Neuronal stem cell (in vitro differentiated cells): ENCODE measurements around the gene REXO1.

ENCODE experiments used
- DNase-seq: peaks from one replicate; pipeline ENCODE4 v3.0.0-alpha.2; 2013; ENCODE audit warnings: low spot score
- H2AFZ ChIP-seq: one replicate; pipeline ENCODE4 v1.6.1; 2013; ENCODE audit warnings: mild to moderate bottlenecking, low read length, inconsistent platforms
- H2AK5ac ChIP-seq: 2 replicates; pipeline ENCODE4 v1.6.1; 2013; ENCODE audit warnings: low read depth, mild to moderate bottlenecking, inconsistent platforms, low read length, moderate library complexity, mixed read lengths
- H2BK120ac ChIP-seq: 2 replicates; pipeline ENCODE4 v1.6.1; 2013; ENCODE audit warnings: low read depth, mild to moderate bottlenecking, inconsistent platforms, low read length, moderate library complexity, mixed read lengths
- H2BK12ac ChIP-seq: one replicate; pipeline ENCODE4 v1.6.1; 2013; ENCODE audit warnings: low read length, inconsistent platforms
- H2BK15ac ChIP-seq: 2 replicates; pipeline ENCODE4 v1.6.1; 2013; ENCODE audit warnings: mild to moderate bottlenecking, low read length, inconsistent platforms, mixed read lengths
- H2BK5ac ChIP-seq: one replicate; pipeline ENCODE4 v1.6.1; 2013; ENCODE audit warnings: inconsistent platforms, mild to moderate bottlenecking, low read length, moderate library complexity
- H3K14ac ChIP-seq: one replicate; pipeline ENCODE4 v1.6.1; 2013; ENCODE audit warnings: low read length, inconsistent platforms
- H3K18ac ChIP-seq: 2 replicates; pipeline ENCODE4 v1.6.1; 2013; ENCODE audit warnings: low read length, inconsistent platforms
- H3K23ac ChIP-seq: 2 replicates; pipeline ENCODE4 v1.6.1; 2013; ENCODE audit warnings: low read depth, mild to moderate bottlenecking, mixed read lengths, low read length, inconsistent platforms; ENCODE audit not compliant: poor library complexity
- H3K27ac ChIP-seq: replicated peaks from 3 replicates; pipeline ENCODE4 v1.5.1; 2013; ENCODE audit warnings: low read length, inconsistent platforms
- H3K27me3 ChIP-seq, 3 experiments: 2 replicates each; pipeline ENCODE4 v1.6.1; 2013; ENCODE audit warnings: low read length in 3 of 3, mild to moderate bottlenecking in 2 of 3, inconsistent platforms in 1 of 3, low read depth in 1 of 3, mixed read lengths in 1 of 3, moderate library complexity in 1 of 3; ENCODE audit not compliant: control insufficient read depth in 3 of 3, insufficient read depth in 3 of 3
- H3K36me3 ChIP-seq, 2 donors: replicated peaks in 1 of 2; 2 replicates each; pipeline ENCODE4 v1.6.1; 2013; ENCODE audit warnings: low read length in 2 of 2; ENCODE audit not compliant: control insufficient read depth in 2 of 2, insufficient read depth in 2 of 2
- H3K4ac ChIP-seq: 2 replicates; pipeline ENCODE4 v1.6.1; 2013; ENCODE audit warnings: inconsistent platforms, mild to moderate bottlenecking, low read length, moderate library complexity
- H3K4me1 ChIP-seq, 2 donors: 1 replicate in 1 of 2; 2 replicates in 1 of 2; pipeline ENCODE4 v1.6.1; 2013; ENCODE audit warnings: low read length in 2 of 2, low read depth in 1 of 2; ENCODE audit not compliant: control insufficient read depth in 2 of 2, insufficient read depth in 1 of 2
- H3K4me2 ChIP-seq: one replicate; pipeline ENCODE4 v1.6.1; 2013; ENCODE audit warnings: mild to moderate bottlenecking, low read length, inconsistent platforms; ENCODE audit not compliant: insufficient read depth, poor library complexity, severe bottlenecking
- H3K4me3 ChIP-seq, 2 donors: 2 replicates each; pipeline ENCODE4 v1.5.1; 2013; ENCODE audit warnings: low read length in 2 of 2, mild to moderate bottlenecking in 2 of 2, inconsistent platforms in 1 of 2, moderate library complexity in 1 of 2
- H3K79me1 ChIP-seq: one replicate; pipeline ENCODE4 v1.6.1; 2013; ENCODE audit warnings: low read depth, mild to moderate bottlenecking, inconsistent platforms, low read length, moderate library complexity
- H3K9ac ChIP-seq: one replicate; pipeline ENCODE4 v1.6.1; 2013; ENCODE audit warnings: mild to moderate bottlenecking, low read depth, low read length, inconsistent platforms; ENCODE audit not compliant: poor library complexity
- H3K9me3 ChIP-seq, 2 donors: replicated peaks in 1 of 2; 2 replicates each; pipeline versions ENCODE3 to v1.6.1; 2013; ENCODE audit warnings: low read length in 2 of 2, mild to moderate bottlenecking in 2 of 2, inconsistent platforms in 1 of 2, low read depth in 1 of 2, mixed read lengths in 1 of 2, moderate library complexity in 1 of 2; ENCODE audit not compliant: control insufficient read depth in 2 of 2, insufficient read depth in 1 of 2
- H4K8ac ChIP-seq: one replicate; pipeline ENCODE4 v1.6.1; 2013; ENCODE audit warnings: low read depth, mild to moderate bottlenecking, inconsistent platforms, low read length, moderate library complexity
- H4K91ac ChIP-seq: one replicate; pipeline ENCODE4 v1.6.1; 2013; ENCODE audit warnings: low read length, low read depth, mild to moderate bottlenecking, inconsistent platforms; ENCODE audit not compliant: poor library complexity
- whole genome bisulfite sequencing, 2 donors: extraction: QIAGEN DNeasy Blood & Tissue Kit; methylation state at CpG; one replicate each; pipeline ENCODE4 v1.1.7; 2013; ENCODE audit warnings: missing lambda C conversion rate in 2 of 2, mixed read lengths in 1 of 2; ENCODE audit not compliant: insufficient read length in 2 of 2, insufficient replicate concordance in 1 of 2; ENCODE audit errors: extremely low coverage in 2 of 2; 5-methylcytosine and 5-hydroxymethylcytosine counted together

The REXO1 gene

DNA sequence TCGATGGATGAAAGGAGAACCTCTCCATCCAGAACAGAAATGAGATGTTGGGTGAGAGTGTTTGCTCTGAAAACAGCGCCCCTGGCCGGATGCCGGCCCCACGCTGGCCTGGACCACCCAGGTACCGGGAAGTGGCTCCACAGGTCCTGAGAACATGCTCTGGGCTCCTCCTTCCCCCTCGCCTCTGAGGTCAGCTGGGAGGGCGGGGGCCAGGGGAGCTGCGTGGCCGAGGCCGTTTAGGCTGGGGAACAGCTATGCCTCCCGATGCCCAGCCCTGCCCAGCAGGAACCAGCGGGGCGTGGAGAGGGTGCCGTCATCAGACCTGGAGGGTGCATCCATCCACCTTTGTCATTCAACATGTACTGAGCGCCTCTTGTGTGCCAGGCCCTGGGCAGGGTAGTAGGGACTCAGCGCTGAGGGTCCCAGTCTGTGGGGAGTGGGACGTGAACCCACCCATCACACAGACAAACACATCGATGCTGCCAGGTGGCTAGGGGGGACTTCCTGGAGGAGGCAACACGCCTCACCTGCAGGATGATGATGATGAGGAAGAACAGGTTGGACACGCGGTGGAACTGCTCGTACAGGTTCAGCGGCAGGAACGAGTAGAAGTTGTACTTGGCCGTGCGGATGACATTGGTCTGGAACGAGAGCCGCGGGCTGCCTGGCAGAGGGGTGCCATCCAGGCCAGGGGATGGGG, 40.4 kb downstream of the REXO1 start:
- H2BK15ac ChIP-seq = peak overlapping the region; percentile 56
- H3K23ac ChIP-seq = peak overlapping the region; percentile 2
- H3K9ac ChIP-seq = no peak overlapping the region
- H3K79me1 ChIP-seq = peaks cover 1% of the 10 kb centered on the region
- H3K18ac ChIP-seq = peak overlapping the region; percentile 71
- no peak overlapping the region for H2BK12ac ChIP-seq
- peaks cover 0 to 6% of the 10 kb centered on the region in 2 donors for H3K4me1 ChIP-seq
- DNase-seq = no peak
- peak overlapping the region in 1 of 2 donors; percentile 31 for H3K4me3 ChIP-seq
- H2BK120ac ChIP-seq = no peak overlapping the region
- WGBS, 2 donors = no CpG with 5 or more reads among the region's 30 CpGs
- no peak overlapping the region for H3K14ac ChIP-seq
- H3K27ac ChIP-seq = no peak overlapping the region
- H3K4me2 ChIP-seq = no peak overlapping the region
- H2AK5ac ChIP-seq = peak overlapping the region; percentile 65
- H3K4ac ChIP-seq = peak overlapping the region; percentile 17
- no peak overlapping the region for H4K8ac ChIP-seq
- no peak overlapping the region for H4K91ac ChIP-seq
- H3K9me3 ChIP-seq = no peaks in the 10 kb centered on the region
- H3K27me3 ChIP-seq = peaks cover 0 to 5% (median 3%) of the 10 kb centered on the region in 3 experiments
- H2AFZ ChIP-seq = no peak overlapping the region
- no peaks in the 10 kb centered on the region for H3K36me3 ChIP-seq
- H2BK5ac ChIP-seq = no peak overlapping the region

DNA sequence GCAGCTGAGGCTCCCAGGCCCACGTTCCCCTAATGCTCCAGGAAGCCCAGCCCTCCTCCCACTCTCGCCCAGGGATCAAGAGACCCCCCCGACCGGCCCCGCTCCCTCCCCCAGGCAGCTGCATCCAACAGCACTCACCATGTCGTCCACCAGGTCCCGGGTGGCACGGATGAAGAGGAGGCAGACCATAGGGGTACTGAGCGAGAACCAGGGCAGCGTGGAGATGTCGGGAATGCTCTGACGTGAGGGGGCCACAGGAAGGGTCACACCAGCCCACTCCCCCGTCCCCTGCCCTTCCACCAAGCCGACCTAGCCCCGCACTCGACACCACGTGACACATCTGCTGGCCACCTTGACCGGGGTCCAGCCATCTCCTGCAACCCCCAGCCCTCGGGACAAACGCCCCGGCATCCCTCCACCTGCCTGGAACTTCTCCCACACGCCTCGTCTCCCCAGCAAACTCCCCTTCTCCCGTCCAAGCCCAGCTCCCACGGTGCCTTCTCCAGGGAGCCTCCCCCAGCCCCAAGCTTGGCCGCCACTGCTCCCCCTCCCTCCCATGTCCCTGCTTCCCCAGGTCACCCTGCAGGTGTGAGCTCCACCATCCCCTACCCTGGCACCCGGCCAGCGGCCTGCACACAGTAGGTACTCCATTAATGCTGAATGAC, 41.1 kb downstream of the REXO1 start:
- Histone ChIP-seq H3K27ac (no peak overlapping the region), H3K4me3 (peak overlapping the region in 1 of 2 donors; percentile 17), H4K91ac (no peak overlapping the region), H4K8ac (no peak overlapping the region), H3K9ac (no peak overlapping the region), H3K79me1 (peaks cover 2% of the 10 kb centered on the region), H3K27me3 (peaks cover 0 to 5% (median 3%) of the 10 kb centered on the region in 3 experiments), H2BK12ac (no peak overlapping the region), H2BK5ac (no peak overlapping the region), H3K14ac (no peak overlapping the region), H3K23ac (peak overlapping the region; percentile 65), H3K4ac (no peak overlapping the region), H3K36me3 (no peaks in the 10 kb centered on the region), H2AK5ac (peak overlapping the region; percentile 60), H3K4me1 (peaks cover 0 to 3% of the 10 kb centered on the region in 2 donors), H3K9me3 (no peaks in the 10 kb centered on the region), H2BK15ac (peak overlapping the region; percentile 49), H3K4me2 (no peak overlapping the region), H3K18ac (peak overlapping the region; percentile 52), H2AFZ (no peak overlapping the region), H2BK120ac (peak overlapping the region; percentile 1)
- WGBS, 2 donors = no CpG with 5 or more reads among the region's 28 CpGs
- DNase-seq = no peak

DNA sequence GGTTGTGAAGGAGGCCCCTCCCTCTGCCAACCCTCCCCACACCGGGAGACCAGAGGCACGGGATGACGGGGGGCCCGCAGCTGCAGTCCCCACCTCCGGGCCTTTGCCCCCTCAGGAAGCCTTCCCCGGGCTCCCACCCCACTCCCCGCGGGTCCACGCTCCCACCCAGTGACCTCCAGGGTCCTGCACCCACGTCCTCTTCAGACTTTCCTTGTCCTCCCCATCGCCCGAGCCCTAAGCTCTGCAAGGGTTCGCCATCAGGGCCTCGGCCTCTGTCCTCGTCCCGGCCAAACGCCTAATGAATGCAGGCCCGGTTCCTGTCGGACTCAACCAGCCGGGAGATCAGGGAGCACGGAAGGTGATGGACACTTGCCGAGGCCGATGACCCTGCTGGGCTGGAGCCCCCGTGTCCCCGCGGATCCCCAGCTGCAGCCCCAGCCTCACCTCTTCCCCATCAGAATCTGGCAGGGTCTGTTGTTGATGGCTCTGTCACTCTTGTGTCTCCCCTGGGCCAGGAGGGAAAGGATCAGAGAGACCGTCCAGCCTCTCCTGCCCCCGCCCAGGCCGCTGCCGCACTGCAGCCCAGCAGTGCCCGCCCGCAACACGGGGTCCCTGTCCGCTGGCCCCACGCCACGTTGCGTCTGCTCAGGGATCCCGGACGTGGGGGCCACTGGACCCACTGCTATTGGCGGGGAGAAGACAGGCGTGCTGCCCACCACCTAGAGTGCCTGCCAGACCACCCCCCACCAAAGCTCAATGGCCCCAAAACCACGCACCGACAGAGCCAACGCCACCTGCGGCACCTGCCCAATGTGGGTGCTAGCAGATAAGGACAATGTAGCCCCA, 41.9 kb downstream of the REXO1 start:
- Histone ChIP-seq H3K36me3 (no peaks in the 10 kb centered on the region), H3K14ac (no peak overlapping the region), H3K27me3 (peaks cover 0 to 5% (median 0%) of the 10 kb centered on the region in 3 experiments), H3K9me3 (no peaks in the 10 kb centered on the region), H2BK15ac (peak overlapping the region; percentile 6), H3K18ac (no peak overlapping the region), H4K8ac (no peak overlapping the region), H3K4me1 (peaks cover 0 to 3% of the 10 kb centered on the region in 2 donors), H4K91ac (no peak overlapping the region), H2BK5ac (peak overlapping the region; percentile 82), H2BK120ac (peak overlapping the region; percentile 1), H3K23ac (peak overlapping the region; percentile 91), H2AK5ac (peak overlapping the region; percentile 84), H3K4me3 (no peak overlapping the region), H2AFZ (peak overlapping the region; percentile 56), H3K4me2 (no peak overlapping the region), H2BK12ac (peak overlapping the region; percentile 58), H3K79me1 (peaks cover 2% of the 10 kb centered on the region), H3K27ac (no peak overlapping the region), H3K4ac (no peak overlapping the region), H3K9ac (no peak overlapping the region)
- no CpG with 5 or more reads among the region's 45 CpGs for WGBS, 2 donors
- DNase-seq = no peak
